Measurements from ENCODE around the gene CA4. TPM values are rescaled to one million over a fixed set of nuclear protein-coding genes. Genes with fewer than 3 reads are reported as not detected.
"Not testable (repeated sequence)": the region's sequence is repeated elsewhere in the genome, so short reads cannot be mapped to it uniquely, and the experiment has no call there.

CA4 gene
- total RNA-seq, result not detected

- Mint-ChIP-seq H3K36me3 (ENCODE audit: low read depth) (no peaks in the 10 kb centered on the region), H3K27me3 (peaks cover 55% of the 10 kb centered on the region), H3K9me3 (ENCODE audit: low read depth) (no peaks in the 10 kb centered on the region), H3K4me1 (peaks cover 12% of the 10 kb centered on the region), H3K4me3 (peak within 1 kb of the TSS; percentile 32), H3K27ac (no peak within 1 kb of the TSS)
- DNase-seq, result no peak
- ChIA-PET CTCF (interaction anchor here (1.2 kb wide), 1 partner anchor 10 kb away, joined by 3 read pairs; no protein-coding TSS in a partner anchor), POLR2A (no interaction called here)
- peak; percentile 27 for ATAC-seq
- intact Hi-C loops (cut with DNase I, micrococcal nuclease), result loop anchor here in 1 of 2 experiments (5.0 kb wide), 1 partner anchor 53 kb away; no protein-coding TSS in a partner anchor
Measured at GRCh38 chr17:60149691-60150582, at the start of gene CA4. Gene CA4, plus strand, starts transcription at chr17:60149973. Its CDS starts 62 bp downstream, at chr17:60150035.

DNA sequence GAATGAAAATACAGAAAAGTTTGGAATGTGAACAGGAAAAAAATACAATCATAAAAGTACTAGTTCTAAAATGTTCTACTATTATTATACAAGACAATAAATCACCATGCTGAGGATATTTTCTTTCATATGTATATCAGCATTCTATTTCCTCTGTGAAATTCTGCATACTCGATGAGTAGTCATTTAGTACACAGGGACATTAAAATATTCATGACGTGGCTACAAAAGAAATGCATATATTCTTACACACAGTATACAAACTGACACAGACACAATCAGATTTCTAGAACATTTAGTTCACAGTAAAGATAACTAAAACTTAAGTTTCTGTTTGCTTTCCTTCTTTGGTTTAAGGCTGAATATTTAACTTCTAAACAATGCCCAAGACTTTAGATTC, 49.2 kb upstream of the CA4 start:
- intact Hi-C loops (cut with DNase I, micrococcal nuclease), result loop anchor here in 1 of 2 experiments (10.0 kb wide), 1 partner anchor 334 kb away; no protein-coding TSS in a partner anchor
- peaks cover 24% of the 10 kb centered on the region for H3K27me3 Mint-ChIP-seq
- H3K36me3 Mint-ChIP-seq (ENCODE audit: low read depth); POLR2A ChIA-PET; CTCF ChIA-PET; DNase-seq; H3K27ac Mint-ChIP-seq; ATAC-seq; H3K9me3 Mint-ChIP-seq (ENCODE audit: low read depth); H3K4me3 Mint-ChIP-seq: not testable (repeated sequence)
- peaks cover 14% of the 10 kb centered on the region for H3K4me1 Mint-ChIP-seq

DNA sequence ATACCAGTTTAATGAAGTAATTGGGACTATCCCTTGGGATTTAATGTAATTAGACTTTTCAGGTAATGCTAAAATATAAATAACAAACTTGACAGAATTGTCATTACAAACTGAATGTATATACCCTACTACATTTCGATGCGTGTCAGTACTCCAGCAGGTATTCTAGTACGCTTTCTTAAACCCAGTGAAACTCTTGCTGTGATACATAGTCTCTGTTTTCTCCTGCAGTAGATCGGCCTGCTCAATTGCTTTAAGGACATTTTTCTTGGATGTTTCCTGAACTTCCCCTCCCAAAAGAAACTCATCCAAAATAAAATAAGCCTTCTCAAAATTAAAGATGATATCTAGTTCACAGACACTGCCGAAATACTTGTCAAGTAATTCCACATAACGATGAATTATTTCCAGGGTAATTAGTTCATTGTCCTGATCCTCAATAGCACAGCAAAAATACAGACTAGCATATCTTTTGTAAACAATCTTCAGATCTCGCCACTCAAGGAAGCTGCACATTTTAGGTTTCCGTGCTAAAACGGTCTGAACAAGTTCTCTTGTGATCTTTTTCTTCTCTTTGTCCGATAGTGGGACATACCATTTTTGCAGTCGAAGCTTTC, 47.6 kb upstream of the CA4 start:
- DNase-seq; H3K36me3 Mint-ChIP-seq (ENCODE audit: low read depth); H3K9me3 Mint-ChIP-seq (ENCODE audit: low read depth); H3K27ac Mint-ChIP-seq; POLR2A ChIA-PET; ATAC-seq: not testable (repeated sequence)
- Mint-ChIP-seq H3K4me1 (peaks cover 14% of the 10 kb centered on the region), H3K4me3 (peak overlapping the region; percentile 51), H3K27me3 (peaks cover 21% of the 10 kb centered on the region)
- intact Hi-C loops (cut with DNase I, micrococcal nuclease), result loop anchor here in 1 of 2 experiments (10.0 kb wide), 1 partner anchor 333 kb away; no protein-coding TSS in a partner anchor
- CTCF ChIA-PET, result interaction anchor here (0.6 kb wide), 2 partner anchors 344 to 1514 kb away, joined by 3 to 4 read pairs; no protein-coding TSS in a partner anchor

- CTCF ChIA-PET, result interaction anchor here (0.6 kb wide), 2 partner anchors 343 to 1515 kb away, joined by 3 to 4 read pairs; no protein-coding TSS in a partner anchor
- peak overlapping the region; percentile 51 for H3K4me3 Mint-ChIP-seq
- H3K4me1 Mint-ChIP-seq, result peaks cover 14% of the 10 kb centered on the region
- H3K27ac Mint-ChIP-seq, result no peak overlapping the region
- H3K27me3 Mint-ChIP-seq, result peaks cover 21% of the 10 kb centered on the region
- peak; percentile 61 for DNase-seq
- POLR2A ChIA-PET, result no interaction called here
- H3K9me3 Mint-ChIP-seq (ENCODE audit: low read depth), result no peaks in the 10 kb centered on the region
- ATAC-seq, result peak; percentile 89
- no peaks in the 10 kb centered on the region for H3K36me3 Mint-ChIP-seq (ENCODE audit: low read depth)
- intact Hi-C loops (cut with DNase I, micrococcal nuclease), result loop anchor here in 1 of 2 experiments (10.0 kb wide), 1 partner anchor 332 kb away; no protein-coding TSS in a partner anchor
Measured at GRCh38 chr17:60102632-60103096, 47.1 kb upstream of the CA4 start.

GRCh38 chr17:60103957-60104356, 45.8 kb upstream of the CA4 start:
- ATAC-seq (no peak), DNase-seq (no peak)
- H3K36me3 Mint-ChIP-seq (ENCODE audit: low read depth), result no peaks in the 10 kb centered on the region
- ChIA-PET POLR2A (no interaction called here), CTCF (no interaction called here)
- no peaks in the 10 kb centered on the region for H3K9me3 Mint-ChIP-seq (ENCODE audit: low read depth)
- no peak overlapping the region for H3K4me3 Mint-ChIP-seq
- intact Hi-C loops (cut with DNase I, micrococcal nuclease), result loop anchor here in 1 of 2 experiments (10.0 kb wide), 1 partner anchor 331 kb away; no protein-coding TSS in a partner anchor
- H3K4me1 Mint-ChIP-seq, result peaks cover 14% of the 10 kb centered on the region
- H3K27me3 Mint-ChIP-seq, result peaks cover 14% of the 10 kb centered on the region
- no peak overlapping the region for H3K27ac Mint-ChIP-seq

- ChIA-PET POLR2A (no interaction called here), CTCF (interaction anchor here (0.6 kb wide), 1 partner anchor 1179 kb away, joined by 3 read pairs; no protein-coding TSS in a partner anchor)
- H3K4me3 Mint-ChIP-seq, result no peak overlapping the region
- no peaks in the 10 kb centered on the region for H3K36me3 Mint-ChIP-seq (ENCODE audit: low read depth)
- no peaks in the 10 kb centered on the region for H3K9me3 Mint-ChIP-seq (ENCODE audit: low read depth)
- peaks cover 14% of the 10 kb centered on the region for H3K4me1 Mint-ChIP-seq
- DNase-seq (no peak), ATAC-seq (no peak)
- intact Hi-C loops (cut with DNase I, micrococcal nuclease), result loop anchor here (5.0 to 10.0 kb wide), 2 partner anchors 328 to 331 kb away; no protein-coding TSS in a partner anchor
- peaks cover 21% of the 10 kb centered on the region for H3K27me3 Mint-ChIP-seq
- no peak overlapping the region for H3K27ac Mint-ChIP-seq
Measured at GRCh38 chr17:60106340-60107059, 43.3 kb upstream of the CA4 start.

GRCh38 chr17:60107526-60108257, 42.1 kb upstream of the CA4 start:
- intact Hi-C loops (cut with DNase I, micrococcal nuclease), result loop anchor here (5.0 to 10.0 kb wide), 2 partner anchors 327 to 330 kb away; no protein-coding TSS in a partner anchor
- POLR2A ChIA-PET, result no interaction called here

GRCh38 chr17:60108309-60108708, 41.5 kb upstream of the CA4 start:
- H3K36me3 Mint-ChIP-seq (ENCODE audit: low read depth); H3K4me3 Mint-ChIP-seq; POLR2A ChIA-PET; H3K9me3 Mint-ChIP-seq (ENCODE audit: low read depth); H3K27ac Mint-ChIP-seq; DNase-seq; H3K4me1 Mint-ChIP-seq; ATAC-seq: not testable (repeated sequence)
- CTCF ChIA-PET, result interaction anchor here (0.6 kb wide), 1 partner anchor 502 kb away, joined by 3 read pairs; no protein-coding TSS in a partner anchor
- peaks cover 13% of the 10 kb centered on the region for H3K27me3 Mint-ChIP-seq
- intact Hi-C loops (cut with DNase I, micrococcal nuclease), result loop anchor here (5.0 to 10.0 kb wide), 2 partner anchors 326 to 329 kb away; no protein-coding TSS in a partner anchor

More at GRCh38 chr17:60107526-60108257, 42.1 kb upstream of the CA4 start:
- no peaks in the 10 kb centered on the region for H3K36me3 Mint-ChIP-seq (ENCODE audit: low read depth)
- H3K9me3 Mint-ChIP-seq (ENCODE audit: low read depth), result no peaks in the 10 kb centered on the region
- ATAC-seq, result no peak
- no peak overlapping the region for H3K27ac Mint-ChIP-seq
- no peak overlapping the region for H3K4me3 Mint-ChIP-seq
- H3K4me1 Mint-ChIP-seq, result peaks cover 6% of the 10 kb centered on the region
- DNase-seq, result no peak
- peaks cover 14% of the 10 kb centered on the region for H3K27me3 Mint-ChIP-seq
- CTCF ChIA-PET, result interaction anchor here (0.6 kb wide), 1 partner anchor 503 kb away, joined by 3 read pairs; no protein-coding TSS in a partner anchor

DNA sequence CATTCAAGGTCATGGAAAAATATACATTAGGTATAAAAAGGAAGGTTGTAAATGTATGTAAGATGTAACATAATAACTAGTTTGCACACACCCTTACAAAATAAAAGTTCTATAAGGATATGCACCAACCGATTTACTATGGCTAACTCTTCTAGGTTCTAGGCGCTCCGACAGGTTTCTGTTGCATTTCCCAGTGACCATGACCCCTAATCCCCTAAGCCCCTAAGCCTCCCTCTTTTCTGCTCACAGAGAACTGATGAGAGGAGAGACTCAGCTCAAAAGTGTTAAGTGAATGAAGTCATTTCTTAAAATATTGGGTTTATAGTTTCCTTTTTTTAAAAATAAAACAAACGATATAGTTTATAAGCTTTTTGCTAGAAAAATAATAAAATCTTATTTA, 41.1 kb upstream of the CA4 start:
- ATAC-seq, result no peak
- Mint-ChIP-seq H3K27me3 (peaks cover 11% of the 10 kb centered on the region), H3K36me3 (ENCODE audit: low read depth) (no peaks in the 10 kb centered on the region), H3K4me1 (no peaks in the 10 kb centered on the region), H3K4me3 (no peak overlapping the region), H3K9me3 (ENCODE audit: low read depth) (no peaks in the 10 kb centered on the region), H3K27ac (no peak overlapping the region)
- intact Hi-C loops (cut with DNase I, micrococcal nuclease), result loop anchor here (5.0 to 10.0 kb wide), 2 partner anchors 326 to 329 kb away; no protein-coding TSS in a partner anchor
- ChIA-PET POLR2A (no interaction called here), CTCF (no interaction called here)
- no peak for DNase-seq

GRCh38 chr17:60109161-60109560, 40.6 kb upstream of the CA4 start:
- Mint-ChIP-seq H3K4me3 (no peak overlapping the region), H3K4me1 (no peaks in the 10 kb centered on the region), H3K9me3 (ENCODE audit: low read depth) (no peaks in the 10 kb centered on the region), H3K36me3 (ENCODE audit: low read depth) (no peaks in the 10 kb centered on the region), H3K27ac (no peak overlapping the region), H3K27me3 (peaks cover 7% of the 10 kb centered on the region)
- CTCF ChIA-PET, result no interaction called here
- DNase-seq (no peak), ATAC-seq (no peak)
- POLR2A ChIA-PET, result no interaction called here
- intact Hi-C loops (cut with DNase I, micrococcal nuclease), result loop anchor here (5.0 to 10.0 kb wide), 2 partner anchors 326 to 328 kb away; no protein-coding TSS in a partner anchor

All from activated CD4-positive, alpha-beta T cell treated with anti-CD3 and anti-CD28 coated beads for 36 hours (primary cell).